Activated T-cell treated with anti-CD3 and anti-CD28 coated beads for 4 hours (primary cell): ENCODE measurements around the gene TCERG1.

ENCODE experiments used
- DNase-seq: peaks from one replicate; pipeline ENCODE4 v3.0.0-alpha.2; 2020

TCERG1 gene

DNA sequence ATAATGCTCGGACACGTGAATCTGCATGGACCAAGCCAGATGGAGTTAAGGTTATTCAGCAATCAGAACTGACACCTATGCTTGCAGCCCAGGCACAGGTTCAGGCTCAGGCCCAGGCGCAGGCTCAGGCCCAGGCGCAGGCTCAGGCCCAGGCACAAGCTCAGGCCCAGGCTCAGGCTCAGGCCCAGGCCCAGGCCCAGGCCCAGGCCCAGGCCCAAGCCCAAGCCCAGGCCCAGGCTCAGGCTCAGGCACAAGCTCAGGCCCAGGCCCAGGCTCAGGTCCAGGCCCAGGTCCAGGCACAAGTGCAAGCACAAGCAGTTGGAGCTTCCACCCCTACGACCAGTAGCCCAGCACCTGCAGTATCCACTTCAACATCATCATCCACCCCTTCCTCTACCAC lies 11.8 kb downstream of the TCERG1 start:
- DNase-seq: no peak

GRCh38 chr5:146461319-146461718 lies 14.2 kb downstream of the TCERG1 start:
- DNase-seq: no peak

DNA sequence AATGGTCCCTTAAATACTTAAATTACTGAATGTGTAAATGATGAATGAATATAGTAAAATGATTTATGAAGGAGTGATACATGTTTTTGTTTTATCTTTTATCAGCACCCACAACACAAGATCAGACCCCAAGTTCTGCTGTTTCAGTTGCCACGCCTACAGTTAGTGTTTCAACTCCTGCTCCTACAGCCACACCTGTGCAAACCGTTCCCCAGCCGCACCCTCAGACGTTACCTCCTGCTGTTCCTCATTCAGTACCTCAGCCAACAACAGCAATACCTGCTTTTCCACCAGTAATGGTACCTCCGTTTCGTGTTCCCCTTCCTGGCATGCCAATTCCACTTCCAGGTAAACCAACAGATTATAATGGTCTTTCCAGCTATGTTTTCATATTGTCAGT lies 16.3 kb downstream of the TCERG1 start:
- DNase-seq: no peak

DNA sequence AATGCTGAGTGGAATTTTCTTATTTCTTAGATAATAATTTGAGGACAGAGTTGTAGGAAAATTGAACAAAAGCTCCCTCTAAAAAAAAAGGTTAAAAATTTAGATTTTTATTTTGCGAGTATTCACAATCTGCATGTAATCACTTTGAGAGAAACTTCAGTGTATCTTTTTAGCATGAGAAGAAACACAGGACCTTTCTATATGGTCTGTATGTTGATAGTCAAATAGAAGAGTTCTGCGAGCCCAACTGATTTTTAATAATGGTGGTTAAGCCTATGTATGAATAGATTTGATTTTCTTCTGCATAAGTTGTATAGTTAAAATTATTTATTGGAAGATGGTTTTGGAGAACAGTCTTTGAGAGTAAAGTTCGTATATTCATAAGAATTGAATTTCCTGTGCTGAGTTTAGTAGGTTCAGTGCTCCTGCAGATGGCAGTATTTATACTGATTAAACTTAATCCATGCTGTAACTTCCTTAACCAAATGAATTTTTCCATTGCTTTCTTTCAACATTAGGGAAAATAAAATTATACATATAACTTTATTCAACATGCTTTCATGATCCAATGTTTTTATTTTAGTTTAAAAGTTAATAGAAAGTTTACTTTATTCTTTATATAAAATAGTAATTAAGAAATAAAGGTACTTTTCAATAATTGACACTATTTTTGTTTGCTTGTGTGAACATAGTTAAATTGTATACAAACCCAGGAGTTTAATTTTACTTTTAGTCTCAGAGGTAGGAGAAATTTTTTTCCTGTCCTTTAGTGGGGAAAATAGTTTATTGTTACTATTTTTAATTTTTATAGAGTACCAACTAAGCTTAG lies 19.6 kb downstream of the TCERG1 start:
- DNase-seq: no peak

DNA sequence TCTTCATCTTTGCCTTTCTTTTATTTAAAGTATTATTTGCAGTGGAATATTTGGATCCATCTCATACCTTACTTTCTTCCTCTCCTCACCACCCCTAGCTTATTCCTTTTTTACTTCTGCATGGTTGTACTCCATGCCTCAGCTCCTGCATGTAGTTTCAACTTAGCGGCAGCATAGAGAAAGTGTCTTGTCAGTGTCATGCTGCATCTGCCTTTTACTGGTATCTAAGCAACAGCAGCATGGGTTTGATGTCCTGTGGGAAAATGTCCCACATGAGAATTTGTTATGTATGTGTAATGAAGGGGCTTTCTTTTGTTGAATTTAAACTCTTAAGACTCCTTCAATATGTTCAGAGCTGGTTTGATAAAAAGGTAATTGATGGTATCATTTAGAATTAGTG lies 20.6 kb downstream of the TCERG1 start:
- DNase-seq: no peak

GRCh38 chr5:146474065-146474464 lies 26.9 kb downstream of the TCERG1 start:
- DNase-seq: no peak

GRCh38 chr5:146475190-146475780 lies 28.2 kb downstream of the TCERG1 start:
- DNase-seq: no peak

DNA sequence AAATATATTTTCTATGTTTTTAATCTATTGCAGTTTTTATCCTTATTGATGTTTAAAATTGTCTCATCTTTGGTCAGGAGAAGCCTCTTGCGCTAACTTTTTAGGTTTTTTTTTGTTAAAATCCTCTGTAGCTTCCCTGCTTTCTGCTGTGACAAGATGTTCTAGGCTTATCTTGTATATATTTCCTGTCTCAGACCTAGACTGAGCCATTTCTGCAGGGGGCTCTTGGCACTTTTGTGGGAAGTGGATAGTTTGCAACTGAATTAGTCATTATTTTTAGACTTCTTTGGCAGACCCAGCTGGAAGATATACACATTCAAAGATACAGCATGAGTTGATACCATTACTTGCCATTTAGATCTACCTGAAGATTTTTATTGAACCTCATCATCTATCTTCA lies 28.8 kb downstream of the TCERG1 start:
- no peak for DNase-seq

DNA sequence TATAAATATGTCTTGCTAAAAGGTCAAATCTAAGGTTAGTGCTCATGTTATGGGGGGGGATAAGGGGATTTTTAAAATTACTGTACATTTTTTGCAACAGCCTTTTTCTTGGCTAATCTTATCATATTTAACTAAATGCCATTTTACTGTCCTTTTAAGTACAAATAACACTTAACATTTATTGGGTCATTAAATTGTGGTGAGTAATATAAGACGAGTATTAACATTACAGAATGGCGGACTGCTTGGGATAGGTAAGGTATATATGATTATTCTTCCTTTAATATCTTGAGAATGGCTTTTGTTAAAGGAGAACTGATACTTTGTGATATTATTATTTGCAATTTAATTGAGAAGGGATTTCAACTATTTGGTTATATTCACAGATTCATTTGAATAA lies 35.6 kb downstream of the TCERG1 start:
- no peak for DNase-seq

DNA sequence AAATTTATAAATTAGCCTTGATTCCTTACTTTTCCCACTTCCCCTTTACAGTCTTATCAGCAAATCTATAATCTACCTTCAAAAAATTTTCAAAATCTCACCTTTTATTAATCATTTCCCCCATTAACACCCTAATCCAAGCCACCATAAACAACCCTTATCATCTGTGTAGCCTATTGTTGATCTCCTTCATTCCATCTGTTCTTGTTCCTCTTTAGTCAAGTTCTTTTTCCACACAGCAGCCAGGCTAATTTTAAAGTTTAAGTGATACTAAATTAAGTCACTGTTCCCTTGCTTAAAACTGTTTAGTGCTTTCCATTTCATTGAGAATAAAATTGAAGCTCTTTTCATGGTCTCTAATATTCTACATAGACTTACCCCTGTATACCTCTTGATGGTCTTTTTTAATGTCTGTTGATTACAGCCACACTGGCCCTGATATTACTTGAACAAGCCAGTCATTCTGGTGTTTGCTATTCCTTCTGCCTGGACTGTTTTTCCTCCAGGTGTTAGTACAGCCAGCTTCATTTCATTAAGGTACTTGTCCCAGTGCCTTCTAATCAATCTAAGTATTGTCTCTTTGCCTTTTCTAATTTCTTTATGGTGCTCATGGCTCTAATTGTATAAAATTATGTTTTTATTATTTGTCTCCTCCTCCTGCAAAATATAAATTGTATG lies 37.7 kb downstream of the TCERG1 start:
- no peak for DNase-seq

DNA sequence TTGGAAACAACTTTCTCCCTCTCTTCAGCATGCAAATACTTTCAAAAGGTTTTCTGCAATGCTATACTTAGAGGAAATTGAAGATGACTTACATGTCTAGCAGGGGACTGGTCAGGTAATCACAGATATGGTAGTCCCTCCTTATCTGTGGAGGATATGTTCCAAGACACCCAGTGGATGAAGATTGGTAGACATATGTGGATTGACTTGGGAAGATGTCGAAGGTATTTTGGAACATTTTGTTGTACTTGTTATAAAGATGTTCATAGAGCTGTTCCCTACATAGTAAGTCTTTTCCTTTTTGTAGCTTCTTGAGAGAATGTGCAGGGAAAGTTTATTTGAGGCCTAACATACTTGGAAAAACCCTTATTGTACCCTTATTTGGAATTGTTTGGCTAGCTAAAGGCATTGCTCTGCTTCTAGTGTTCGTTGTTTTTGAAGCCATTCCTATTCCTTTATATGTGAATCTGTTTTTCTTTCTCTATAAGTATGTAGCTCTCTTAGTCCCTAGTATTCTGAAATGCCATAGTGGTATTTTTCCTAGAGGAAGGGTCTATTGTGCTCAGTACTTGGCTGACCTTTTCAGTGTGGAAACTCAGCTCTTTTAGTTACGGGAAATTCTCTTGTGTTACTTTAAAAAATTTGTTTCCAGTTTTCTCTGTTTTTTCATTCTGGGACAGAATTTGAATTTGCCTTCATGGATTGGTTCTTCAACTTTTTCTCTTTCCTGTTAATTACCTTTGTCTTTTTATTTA lies 43.1 kb downstream of the TCERG1 start:
- DNase-seq: no peak

DNA sequence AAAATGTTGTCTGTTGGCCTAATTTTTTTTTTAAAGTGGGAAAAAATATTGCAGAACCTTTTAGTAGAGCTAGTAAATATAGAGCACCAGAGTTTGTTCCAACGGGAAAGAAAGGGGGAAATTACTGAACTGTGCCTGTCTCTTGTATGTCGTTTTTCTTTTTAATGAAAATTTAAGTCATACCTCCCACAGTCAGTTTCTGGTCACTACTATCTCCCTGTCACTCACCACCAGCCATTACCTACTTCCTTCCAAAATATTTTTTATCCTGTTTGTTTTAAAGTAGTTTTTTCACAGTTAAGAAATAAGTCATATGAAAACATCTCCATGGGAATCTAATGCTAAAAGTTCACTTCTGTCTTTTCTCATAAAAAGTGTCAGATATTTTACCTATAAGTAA lies 47.5 kb downstream of the TCERG1 start:
- no peak for DNase-seq

GRCh38 chr5:146499680-146500079 lies 52.5 kb downstream of the TCERG1 start:
- no peak for DNase-seq

DNA sequence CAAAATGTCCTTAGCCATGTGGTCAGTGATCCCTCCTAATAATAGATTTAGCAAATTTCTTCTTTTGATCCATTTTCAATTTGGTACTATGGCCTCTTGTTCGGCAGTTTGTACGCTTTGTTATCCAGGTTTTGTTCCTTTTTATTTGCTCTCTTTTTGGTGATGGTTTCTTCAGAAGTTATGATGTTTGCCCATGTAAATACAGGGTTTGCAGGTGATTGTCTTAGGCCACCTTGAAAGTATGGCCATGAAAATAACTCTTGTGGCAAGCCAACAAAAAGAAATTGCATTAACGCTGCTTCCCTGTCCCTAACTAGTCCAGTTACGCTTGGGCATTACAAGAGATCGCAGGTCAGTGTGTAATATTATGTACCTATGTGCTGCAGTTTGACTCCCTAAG lies 60.3 kb downstream of the TCERG1 start:
- no peak for DNase-seq

GRCh38 chr5:146510559-146511125 lies 63.5 kb downstream of the TCERG1 start:
- no peak for DNase-seq

GRCh38 chr5:146513462-146513861 lies 66.3 kb downstream of the TCERG1 start:
- DNase-seq: no peak

- no peak for DNase-seq
Measured at GRCh38 chr5:146514575-146514974, 67.4 kb downstream of the TCERG1 start.

DNA sequence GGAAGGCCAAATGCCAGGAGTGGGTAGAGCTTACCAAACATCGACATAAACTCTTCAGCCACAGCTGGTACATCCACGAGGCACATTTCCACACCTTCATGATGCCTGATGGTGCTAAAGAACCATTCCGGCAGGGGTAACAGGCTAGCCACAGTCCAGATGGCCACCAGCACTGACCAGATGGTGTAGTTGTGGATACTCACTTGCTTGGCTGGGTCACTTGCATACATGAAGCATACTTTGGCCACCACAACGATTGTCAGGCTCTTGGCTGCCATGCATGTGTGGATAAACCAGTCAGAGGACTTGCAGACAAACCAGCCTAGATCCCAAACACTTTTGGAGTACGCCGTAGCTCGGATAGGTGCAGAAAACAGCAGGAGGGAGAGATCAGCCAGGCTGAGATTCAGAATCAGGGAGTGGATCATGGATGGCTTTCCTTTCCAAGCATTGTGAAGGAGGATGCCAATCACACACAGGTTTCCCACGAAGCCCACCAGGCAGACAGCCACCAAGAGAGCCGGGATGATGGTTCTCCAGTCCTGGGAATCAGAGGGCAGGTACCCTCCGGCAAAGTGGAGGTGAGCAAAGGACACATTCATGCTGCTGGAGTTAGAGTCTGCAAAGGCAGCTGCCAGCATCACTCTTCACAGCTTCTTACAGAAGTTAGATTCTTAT lies 68.5 kb downstream of the TCERG1 start:
- no peak for DNase-seq

DNA sequence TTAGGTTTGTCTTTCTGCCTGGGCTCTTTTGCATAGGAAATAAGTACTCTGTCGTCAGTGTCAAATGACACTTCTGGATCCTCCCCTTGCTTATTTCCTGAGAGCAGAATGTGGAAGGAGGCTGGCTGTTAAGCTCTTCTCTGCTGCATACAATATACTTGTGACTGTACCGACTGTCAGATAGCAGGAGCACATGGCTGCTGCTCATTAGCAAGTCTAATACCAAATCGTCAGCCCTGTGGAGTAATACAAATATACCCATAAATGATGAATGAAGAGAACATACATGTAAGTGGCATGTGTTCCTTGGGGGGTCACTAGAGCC lies 69.0 kb downstream of the TCERG1 start, which contains the start of gene GPR151:
TSS of gene GPR151 (minus strand) at position 40 of the 325 bp plus-strand sequence. CDS start 77 bp downstream, outside the sequence.
- no peak for DNase-seq

DNA sequence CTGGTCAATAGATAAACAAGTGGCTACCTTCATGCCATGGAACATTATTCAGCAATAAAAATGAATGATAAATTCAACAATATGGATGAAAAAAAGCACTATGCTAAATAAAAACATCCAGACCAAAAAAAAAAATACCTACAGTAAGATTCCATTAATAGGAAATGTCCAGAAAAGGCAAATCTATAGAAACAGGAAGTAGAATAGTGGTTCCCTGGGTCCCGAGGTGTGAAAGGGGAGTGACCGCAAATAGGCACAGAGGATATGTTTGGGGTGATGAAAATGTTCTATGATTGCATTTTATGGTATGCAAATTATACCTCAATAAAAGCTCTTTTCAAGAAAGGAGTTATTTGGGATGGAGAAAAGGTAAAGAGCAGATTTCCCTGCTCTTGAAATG lies 72.4 kb downstream of the TCERG1 start:
- no peak for DNase-seq

- DNase-seq: no peak
Measured at GRCh38 chr5:146520731-146521130, 73.6 kb downstream of the TCERG1 start.

DNA sequence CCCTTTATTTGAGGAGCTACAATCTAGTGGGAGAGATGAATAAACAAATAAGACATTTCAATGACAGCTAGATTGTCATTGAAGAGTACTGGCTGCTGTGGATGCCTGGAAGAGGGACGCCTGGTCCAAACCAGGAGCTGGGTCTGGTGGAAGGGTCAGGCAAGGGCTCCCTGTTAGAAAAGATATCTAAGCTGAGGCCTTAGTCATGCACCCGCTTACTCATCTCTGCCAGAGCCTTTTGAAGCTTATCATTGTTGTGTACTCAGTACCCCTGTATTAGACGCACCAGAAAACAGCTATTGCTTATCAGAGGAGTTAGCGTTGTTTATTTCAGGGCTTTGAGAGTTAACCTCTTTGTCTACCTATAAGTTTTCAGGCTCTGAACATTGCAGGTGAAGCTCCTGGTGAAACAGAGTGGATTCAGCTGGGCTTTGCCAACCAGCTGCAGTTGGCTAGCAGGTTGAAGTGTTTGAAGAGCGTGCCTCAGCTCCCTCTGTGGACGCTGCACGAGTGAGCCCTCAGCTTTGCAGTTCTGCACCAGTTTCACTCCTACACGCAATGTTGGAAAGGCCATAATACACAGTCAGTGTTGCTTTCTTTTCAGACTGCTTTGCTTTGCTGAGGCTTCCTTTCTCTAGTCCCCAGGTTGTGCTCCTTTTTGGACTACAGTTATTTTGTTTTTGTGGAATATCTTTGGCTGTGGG lies 74.4 kb downstream of the TCERG1 start:
- DNase-seq: no peak
